ENCODE results near the gene PLSCR3. TPM values are rescaled to one million over a fixed set of nuclear protein-coding genes. Genes with fewer than 3 reads are reported as not detected.

PLSCR3 gene
- total RNA-seq, 1 experiment from 2014 or later, result 31.5 TPM

GRCh38 chr17:7370853-7371252 lies 23.5 kb downstream of the PLSCR3 start:
- H2BK20ac ChIP-seq (ENCODE audit: low read depth, low read length, poor library complexity, severe bottlenecking), result no peak overlapping the region
- no peak overlapping the region for H2AK5ac ChIP-seq (ENCODE audit: insufficient read length, low read length)
- no peak overlapping the region for H3K4me2 ChIP-seq (ENCODE audit: insufficient read depth, insufficient read length, low read length)
- no peak overlapping the region for H4K91ac ChIP-seq (ENCODE audit: insufficient read length, low read depth, low read length)
- Mint-ChIP-seq H3K27me3 (ENCODE audit: low read depth) (peaks cover 3% of the 10 kb centered on the region; the same call in 1 of the 2 replicates), H3K4me3 (no peak overlapping the region), H3K27ac (no peak overlapping the region), H3K4me1 (peaks cover 5 to 24% of the 10 kb centered on the region in 2 experiments), H3K9me3 (no peaks in the 10 kb centered on the region), H3K36me3 (ENCODE audit: insufficient read depth in 1 of 3, low read depth in 3 of 3) (no peaks in the 10 kb centered on the region)
- no peak overlapping the region for H4K8ac ChIP-seq (replicated peaks; ENCODE audit: insufficient read length, low read depth, low read length)
- H4K5ac ChIP-seq (ENCODE audit: insufficient read length, low read depth, low read length), result no peak overlapping the region
- no peaks in the 10 kb centered on the region for H3K27me3 ChIP-seq (ENCODE audit: insufficient read depth, low read length)
- no CpG with 5 or more reads among the region's 4 CpGs for WGBS (ENCODE audit: extremely low coverage, insufficient read length, low lambda C conversion rate)
- H3T11ph ChIP-seq (ENCODE audit: low read length), result no peak overlapping the region
- H3K9ac ChIP-seq (ENCODE audit: extremely low read depth, insufficient read length, low read length), result no peak overlapping the region
- no peaks in the 10 kb centered on the region for H3K79me1 ChIP-seq (ENCODE audit: insufficient read depth, low read depth, low read length, poor library complexity, severe bottlenecking)
- H4K20me1 ChIP-seq (ENCODE audit: control insufficient read depth, insufficient read depth, insufficient read length), result no peaks in the 10 kb centered on the region
- no peak overlapping the region for H2BK15ac ChIP-seq (ENCODE audit: low read depth, low read length)
- no peak overlapping the region for H3K18ac ChIP-seq (ENCODE audit: insufficient read length, low read depth, low read length)
- DNase-seq, result no peak
- no peak overlapping the region for H3K4ac ChIP-seq (ENCODE audit: low read depth, low read length)
- no peak overlapping the region for H3K56ac ChIP-seq (ENCODE audit: insufficient read length, low read depth, low read length)
- H3K14ac ChIP-seq (ENCODE audit: insufficient read depth, low read length), result no peak overlapping the region
- TF ChIP-seq CTCF (conservative IDR thresholded peaks at IDR 0.05), result no peak
- no peak overlapping the region for H3K23ac ChIP-seq (ENCODE audit: insufficient read length, low read depth, low read length)
- H3K9me3 ChIP-seq (ENCODE audit: control insufficient read depth, low read depth, low read length), result no peaks in the 10 kb centered on the region
- no peak overlapping the region for H2BK5ac ChIP-seq (ENCODE audit: insufficient read length, low read length)
- no peak overlapping the region for H2BK120ac ChIP-seq (ENCODE audit: low read depth, low read length, poor library complexity, severe bottlenecking)
- H3K79me2 ChIP-seq (ENCODE audit: insufficient read depth, low read length), result no peaks in the 10 kb centered on the region
- H3K27ac ChIP-seq (ENCODE audit: insufficient read length, low read depth, low read length), result no peak overlapping the region
- H2AFZ ChIP-seq (ENCODE audit: low read length), result no peak overlapping the region
- peaks cover 5% of the 10 kb centered on the region; the same call in 1 of the 2 replicates for H3K4me1 ChIP-seq (ENCODE audit: insufficient read depth, low read length)
- H3K23me2 ChIP-seq (ENCODE audit: insufficient read length, low read depth, low read length, poor library complexity, severe bottlenecking), result no peaks in the 10 kb centered on the region
- H2BK12ac ChIP-seq (ENCODE audit: insufficient read length, low read depth, low read length), result no peak overlapping the region

Data from H9 (cell line).